ENCODE measurements around the gene FEZ2. TPM values are rescaled to one million over a fixed set of nuclear protein-coding genes. Genes with fewer than 3 reads are reported as not detected.

Gene FEZ2
- total RNA-seq, 3 donors from 2014 or later (not counting 1 experiment from before 2014, with no cell fraction given): 25.9 to 41.7 (median 36.0) TPM

- Histone ChIP-seq H3K9me3 (ENCODE audit: control insufficient read depth, insufficient read depth, low read length) (no peaks in the 10 kb centered on the region), H3K27ac (ENCODE audit: low read length) (no peak overlapping the region), H3K27me3 (ENCODE audit: control insufficient read depth, insufficient read depth, low read length) (no peaks in the 10 kb centered on the region), H3K4me3 (ENCODE audit: low read length) (no peak overlapping the region), H3K36me3 (ENCODE audit: control insufficient read depth, insufficient read depth, low read length) (peaks cover 26% of the 10 kb centered on the region), H3K4me1 (ENCODE audit: control insufficient read depth, insufficient read depth, low read length) (no peaks in the 10 kb centered on the region)
- TF ChIP-seq CTCF (IDR thresholded peaks at IDR 0.05): no peak
- Mint-ChIP-seq H3K27me3 (ENCODE audit: low read depth in 2 of 2) (no peaks in the 10 kb centered on the region), H3K4me1 (no peaks in the 10 kb centered on the region), H3K27ac (no peak overlapping the region), H3K36me3 (peaks cover 38% of the 10 kb centered on the region), H3K9me3 (no peaks in the 10 kb centered on the region), H3K4me3 (no peak overlapping the region)
- no peak for DNase-seq
- intact Hi-C loops (cut with micrococcal nuclease): no loop called here
- WGBS (ENCODE audit: insufficient coverage): 97% methylated on average over 2 of the region's 2 CpGs
- no peak for ATAC-seq
These were observed 84.3 kb downstream of the FEZ2 start for GRCh38 chr2:36513661-36514060.

DNA sequence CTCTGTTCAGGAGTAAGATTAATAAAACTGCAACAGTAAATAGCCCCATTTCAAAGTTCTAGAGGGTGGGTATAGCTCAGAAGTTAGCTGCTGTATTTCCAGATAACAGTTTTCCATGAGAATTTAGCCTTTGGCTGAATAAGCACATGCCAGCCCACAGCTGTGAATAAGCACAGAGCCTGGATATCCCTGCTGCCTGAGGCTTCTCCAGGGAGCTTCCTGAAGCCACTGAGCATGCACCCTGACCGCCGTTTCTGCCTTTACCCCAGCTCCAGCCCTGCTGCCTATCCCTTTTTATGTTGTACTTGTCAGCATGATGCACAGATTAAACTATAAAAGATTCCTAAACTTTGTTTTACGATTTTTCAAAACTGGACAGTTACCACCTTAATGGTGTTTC is 85.3 kb downstream of the FEZ2 start:
- Mint-ChIP-seq H3K36me3 (peaks cover 38% of the 10 kb centered on the region), H3K27me3 (ENCODE audit: low read depth in 2 of 2) (no peaks in the 10 kb centered on the region), H3K4me3 (no peak overlapping the region), H3K27ac (no peak overlapping the region), H3K4me1 (no peaks in the 10 kb centered on the region), H3K9me3 (no peaks in the 10 kb centered on the region)
- WGBS (ENCODE audit: insufficient coverage): 94% methylated on average over 3 of the region's 3 CpGs
- DNase-seq (no peak), ATAC-seq (no peak)
- intact Hi-C loops (cut with micrococcal nuclease): no loop called here
- Histone ChIP-seq H3K4me1 (ENCODE audit: control insufficient read depth, insufficient read depth, low read length) (no peaks in the 10 kb centered on the region), H3K4me3 (ENCODE audit: low read length) (no peak overlapping the region), H3K27ac (ENCODE audit: low read length) (no peak overlapping the region), H3K36me3 (ENCODE audit: control insufficient read depth, insufficient read depth, low read length) (peaks cover 24% of the 10 kb centered on the region), H3K9me3 (ENCODE audit: control insufficient read depth, insufficient read depth, low read length) (no peaks in the 10 kb centered on the region), H3K27me3 (ENCODE audit: control insufficient read depth, insufficient read depth, low read length) (no peaks in the 10 kb centered on the region)
- TF ChIP-seq CTCF (IDR thresholded peaks at IDR 0.05): no peak

- Histone ChIP-seq H3K36me3 (ENCODE audit: control insufficient read depth, insufficient read depth, low read length) (peaks cover 18% of the 10 kb centered on the region), H3K9me3 (ENCODE audit: control insufficient read depth, insufficient read depth, low read length) (no peaks in the 10 kb centered on the region), H3K4me3 (ENCODE audit: low read length) (no peak overlapping the region), H3K4me1 (ENCODE audit: control insufficient read depth, insufficient read depth, low read length) (no peaks in the 10 kb centered on the region), H3K27me3 (ENCODE audit: control insufficient read depth, insufficient read depth, low read length) (no peaks in the 10 kb centered on the region), H3K27ac (ENCODE audit: low read length) (no peak overlapping the region)
- Mint-ChIP-seq H3K4me3 (no peak overlapping the region), H3K27ac (no peak overlapping the region), H3K9me3 (no peaks in the 10 kb centered on the region), H3K27me3 (ENCODE audit: low read depth in 2 of 2) (no peaks in the 10 kb centered on the region), H3K4me1 (no peaks in the 10 kb centered on the region), H3K36me3 (peaks cover 32% of the 10 kb centered on the region)
- intact Hi-C loops (cut with micrococcal nuclease): no loop called here
- TF ChIP-seq CTCF (IDR thresholded peaks at IDR 0.05): no peak
- ATAC-seq (no peak), DNase-seq (no peak)
- WGBS (ENCODE audit: insufficient coverage): 92% methylated on average over 5 of the region's 9 CpGs
These were observed 85.9 kb downstream of the FEZ2 start for GRCh38 chr2:36511858-36512603.

GRCh38 chr2:36509075-36509474 is 88.9 kb downstream of the FEZ2 start:
- Histone ChIP-seq H3K9me3 (ENCODE audit: control insufficient read depth, insufficient read depth, low read length) (no peaks in the 10 kb centered on the region), H3K27me3 (ENCODE audit: control insufficient read depth, insufficient read depth, low read length) (no peaks in the 10 kb centered on the region), H3K36me3 (ENCODE audit: control insufficient read depth, insufficient read depth, low read length) (peaks cover 12% of the 10 kb centered on the region), H3K27ac (ENCODE audit: low read length) (no peak overlapping the region), H3K4me1 (ENCODE audit: control insufficient read depth, insufficient read depth, low read length) (no peaks in the 10 kb centered on the region), H3K4me3 (ENCODE audit: low read length) (no peak overlapping the region)
- H3K27me3 Mint-ChIP-seq (ENCODE audit: low read depth in 2 of 2): no peaks in the 10 kb centered on the region
- ATAC-seq (no peak), DNase-seq (no peak)
- H3K27ac Mint-ChIP-seq: no peak overlapping the region
- H3K9me3 Mint-ChIP-seq: no peaks in the 10 kb centered on the region
- TF ChIP-seq CTCF (IDR thresholded peaks at IDR 0.05): no peak
- H3K36me3 Mint-ChIP-seq: peaks cover 6% of the 10 kb centered on the region
- intact Hi-C loops (cut with micrococcal nuclease): loop anchor here (10.0 kb wide), 1 partner anchor 154 kb away; the partner anchor contains the start of gene CRIM1
- no peaks in the 10 kb centered on the region for H3K4me1 Mint-ChIP-seq
- 92% methylated on average over 6 of the region's 6 CpGs for WGBS (ENCODE audit: insufficient coverage)
- no peak overlapping the region for H3K4me3 Mint-ChIP-seq

Measured in natural killer cell (primary cell).